DND-41 (cell line): ENCODE results near the gene FBXL5.

Experiments
- CTCF ChIP-seq: IDR thresholded peaks from 2 replicates; pipeline ENCODE4 v1.5.1; 2012; ENCODE audit warnings: borderline replicate concordance, low read length, moderate library complexity, mild to moderate bottlenecking; ENCODE audit not compliant: poor library complexity, severe bottlenecking; ENCODE audit errors: extremely low read depth
- EZH2 ChIP-seq: IDR thresholded peaks from 3 replicates; pipeline ENCODE4 v1.6.1; 2012; ENCODE audit warnings: borderline replicate concordance, low read depth, mild to moderate bottlenecking, moderate library complexity, low read length, inconsistent platforms; ENCODE audit not compliant: severe bottlenecking

DNA sequence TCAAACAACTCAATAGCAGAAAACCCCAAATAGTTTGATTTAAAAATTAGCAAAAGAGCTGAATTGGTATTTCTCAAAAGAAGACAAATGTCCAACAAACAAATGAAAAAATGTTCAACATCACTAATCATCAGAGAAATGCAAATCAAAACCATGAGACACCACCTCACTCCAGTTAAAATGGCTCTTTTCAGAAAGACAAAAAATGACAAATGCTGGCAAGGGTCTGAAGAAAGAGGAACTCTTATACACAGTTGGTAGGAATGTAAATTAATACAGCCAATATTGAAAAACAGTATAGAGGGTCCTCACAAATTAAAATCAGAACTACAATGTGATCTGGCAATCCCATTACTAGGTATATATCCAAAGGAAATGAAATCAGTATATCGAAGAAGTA, 70.4 kb downstream of the FBXL5 start:
- TF ChIP-seq CTCF (no peak), EZH2 (no peak)
